IMR-90 (cell line): ENCODE results near the gene NR6A1. TPM values are rescaled to one million over a fixed set of nuclear protein-coding genes. Genes with fewer than 3 reads are reported as not detected.

ENCODE experiments used
- ATAC-seq: fragments of 200-7000 bp; cut with Tn5 transposase; 2 replicates; pipeline ENCODE4 v1.9.1; 2020; ENCODE audit warnings: low read depth, mild to moderate bottlenecking, moderate library complexity
- BruUV-seq: library from RNA; stranded (reverse); fragments of 400-500 nt; replicated peaks from 2 replicates; lab custom pipeline; 2021; lab: Mats Ljungman, UMichigan
- CTCF ChIA-PET: fragments of 300-600 bp; formaldehyde crosslinking; extraction: SDS; loops from one replicate; lab custom pipeline; 2021; ENCODE audit warnings: antibody characterized with exemption; lab: Yijun Ruan, JAX
- POLR2A ChIA-PET: fragments of 300-600 bp; sonication (Branson Sonifier 250); formaldehyde crosslinking; loops from one replicate; lab custom pipeline; 2022; ENCODE audit warnings: antibody characterized with exemption; ENCODE audit not compliant: unreplicated experiment; lab: Charles Lee
- DNase-seq: peaks from one replicate; pipeline ENCODE4 v3.0.0; 2013
- H2AFZ ChIP-seq: replicated peaks from 2 replicates; pipeline ENCODE3; 2013; ENCODE audit warnings: low read length, mild to moderate bottlenecking; ENCODE audit not compliant: poor library complexity
- H2AK5ac ChIP-seq: 2 replicates; pipeline ENCODE4 v1.6.1; 2013; ENCODE audit warnings: low read depth, low read length, inconsistent platforms
- H2AK9ac ChIP-seq: replicated peaks from 2 replicates; pipeline ENCODE3; 2013; ENCODE audit warnings: mild to moderate bottlenecking, low read depth, low read length, moderate library complexity; ENCODE audit not compliant: poor library complexity
- H2BK120ac ChIP-seq: 2 replicates; pipeline ENCODE4 v1.6.1; 2013; ENCODE audit warnings: low read depth, low read length, inconsistent platforms
- H2BK15ac ChIP-seq: 3 replicates; pipeline ENCODE4 v1.6.1; 2013; ENCODE audit warnings: low read depth, low read length, inconsistent platforms
- H2BK20ac ChIP-seq: 2 replicates; pipeline ENCODE4 v1.6.1; 2013; ENCODE audit warnings: low read depth, mild to moderate bottlenecking, inconsistent platforms, low read length, moderate library complexity
- H2BK5ac ChIP-seq: 2 replicates; pipeline ENCODE4 v1.6.1; 2013; ENCODE audit warnings: mild to moderate bottlenecking, low read depth, low read length, inconsistent platforms; ENCODE audit not compliant: poor library complexity, severe bottlenecking
- H3K14ac ChIP-seq: replicated peaks from 2 replicates; pipeline ENCODE4 v1.6.1; 2013; ENCODE audit warnings: low read depth, low read length, inconsistent platforms
- H3K18ac ChIP-seq: 2 replicates; pipeline ENCODE4 v1.6.1; 2013; ENCODE audit warnings: low read depth, low read length, control low read depth
- H3K23ac ChIP-seq: 2 replicates; pipeline ENCODE4 v1.6.1; 2013; ENCODE audit warnings: low read depth, low read length, inconsistent platforms
- H3K27ac ChIP-seq: 2 replicates; pipeline ENCODE4 v1.5.1; 2013; ENCODE audit warnings: mild to moderate bottlenecking, control low read depth, low read length; ENCODE audit not compliant: insufficient read depth
- H3K27me3 ChIP-seq: 2 replicates; pipeline ENCODE4 v1.6.1; 2013; ENCODE audit warnings: low read length; ENCODE audit not compliant: control insufficient read depth, insufficient read depth
- H3K36me3 ChIP-seq: 2 replicates; pipeline ENCODE4 v1.6.1; 2013; ENCODE audit warnings: low read length, mixed read lengths; ENCODE audit not compliant: control insufficient read depth, insufficient read depth
- H3K4ac ChIP-seq: 2 replicates; pipeline ENCODE4 v1.6.1; 2013; ENCODE audit warnings: low read depth, low read length, inconsistent platforms
- H3K4me1 ChIP-seq: 2 replicates; pipeline ENCODE4 v1.6.1; 2013; ENCODE audit warnings: low read length, mixed read lengths; ENCODE audit not compliant: control insufficient read depth, insufficient read depth
- H3K4me2 ChIP-seq: 2 replicates; pipeline ENCODE4 v1.6.1; 2013; ENCODE audit warnings: low read depth, mild to moderate bottlenecking, control low read depth, low read length, moderate library complexity
- H3K4me3 ChIP-seq: 2 replicates; pipeline ENCODE4 v1.5.1; 2013; ENCODE audit warnings: low read depth, mild to moderate bottlenecking, control low read depth, low read length, moderate library complexity; ENCODE audit not compliant: insufficient read depth
- H3K56ac ChIP-seq: 2 replicates; pipeline ENCODE4 v1.6.1; 2013; ENCODE audit warnings: low read length, inconsistent platforms; ENCODE audit not compliant: insufficient read depth; ENCODE audit errors: extremely low read depth
- H3K79me1 ChIP-seq, 2 experiments: 2 replicates each; pipeline ENCODE4 v1.6.1; 2013; ENCODE audit warnings: low read length in 2 of 2, inconsistent platforms in 1 of 2, low read depth in 1 of 2
- H3K9ac ChIP-seq: 2 replicates; pipeline ENCODE4 v1.6.1; 2013; ENCODE audit warnings: low read depth, low read length, control low read depth
- H3K9me1 ChIP-seq: 2 replicates; pipeline ENCODE4 v1.6.1; 2013; ENCODE audit warnings: low read length, inconsistent platforms; ENCODE audit not compliant: insufficient read depth
- H3K9me3 ChIP-seq: 2 replicates; pipeline ENCODE4 v1.6.1; 2013; ENCODE audit warnings: low read length; ENCODE audit not compliant: control insufficient read depth, insufficient read depth
- H4K20me1 ChIP-seq: 2 replicates; pipeline ENCODE4 v1.6.1; 2013; ENCODE audit warnings: low read length, inconsistent platforms; ENCODE audit not compliant: insufficient read depth
- H4K5ac ChIP-seq: 2 replicates; pipeline ENCODE4 v1.6.1; 2013; ENCODE audit warnings: mild to moderate bottlenecking, low read depth, low read length, control low read depth
- H4K8ac ChIP-seq, 2 experiments: 2 replicates each; pipeline ENCODE4 v1.6.1; 2013; ENCODE audit warnings: low read depth in 2 of 2, low read length in 2 of 2, control low read depth in 1 of 2, inconsistent platforms in 1 of 2
- H4K91ac ChIP-seq: 2 replicates; pipeline ENCODE4 v1.6.1; 2013; ENCODE audit warnings: low read depth, low read length, inconsistent platforms; ENCODE audit not compliant: insufficient read depth
- CEBPB ChIP-seq: IDR thresholded peaks from 2 replicates; pipeline ENCODE4 v1.6.1; 2012; ENCODE audit warnings: low read depth, low read length, improper control_type of control experiment
- CHD1 ChIP-seq: IDR thresholded peaks from 2 replicates; pipeline ENCODE4 v1.6.1; 2012; ENCODE audit warnings: low read depth, low read length, improper control_type of control experiment
- MAZ ChIP-seq: IDR thresholded peaks from 2 replicates; pipeline ENCODE4 v1.6.1; 2012; ENCODE audit warnings: low read depth, mild to moderate bottlenecking, low read length, improper control_type of control experiment, moderate library complexity, borderline replicate concordance
- MXI1 ChIP-seq: IDR thresholded peaks from 2 replicates; pipeline ENCODE4 v1.6.1; 2012; ENCODE audit warnings: low read depth, mild to moderate bottlenecking, low read length, moderate library complexity, borderline replicate concordance
- NFE2L2 ChIP-seq: fragments of 150-350 bp; IDR thresholded peaks from 2 replicates; pipeline ENCODE4 v1.6.1; 2016; ENCODE audit warnings: low read depth, mild to moderate bottlenecking, low read length
- RAD21 ChIP-seq: IDR thresholded peaks from 2 replicates; pipeline ENCODE4 v1.6.1; 2012; ENCODE audit warnings: low read length, improper control_type of control experiment
- WGBS, 2 experiments: methylation state at CpG; one replicate each; pipeline versions ENCODE4 v1.1.5 to v1.1.7; 2013; ENCODE audit warnings: missing lambda C conversion rate in 2 of 2; ENCODE audit not compliant: insufficient read length in 1 of 2; ENCODE audit errors: extremely low coverage in 2 of 2; 5-methylcytosine and 5-hydroxymethylcytosine counted together
- dilution Hi-C: fragments of 300-500 bp; cut with HindIII; formaldehyde crosslinking; loops from one replicate; pipeline ENCODE4 v1.14.3; 2018; ENCODE audit warnings: low sequenced_read_pairs; ENCODE audit not compliant: unreplicated experiment
- in situ Hi-C: fragments of 300-500 bp; cut with MboI; formaldehyde crosslinking; loops from 3 replicates; pipeline ENCODE4 v1.14.3; 2019; ENCODE audit warnings: low sequenced_read_pairs, inconsistent platforms, mixed read lengths
- intact Hi-C: fragments of 100-400 bp; cut with micrococcal nuclease; formaldehyde crosslinking; loops from 2 replicates; pipeline ENCODE4 v1.10.0; 2022
- polyA plus RNA-seq, 3 experiments: library from polyadenylated mRNA; depleted of rRNA; stranded (reverse); fragments of >200 nt; gene quantifications; 2 replicates each; pipeline ENCODE4 v1.2.3, GENCODE V29; 2012; ENCODE audit warnings: low replicate concordance in 1 of 3
- total RNA-seq: library from RNA; depleted of rRNA; stranded (reverse); fragments of >200 nt; gene quantifications from 2 replicates; pipeline ENCODE4 v1.2.3, GENCODE V29; 2012
- TF ChIP-seq, protein P1 (sequence below): fragments of 150-350 bp; IDR thresholded peaks from 2 replicates; pipeline ENCODE4 v1.6.1; 2016; ENCODE audit warnings: low read depth, mild to moderate bottlenecking, low read length, moderate library complexity, borderline replicate concordance
- TF ChIP-seq, protein P2 (sequence below): conservative IDR thresholded peaks from 2 replicates; pipeline ENCODE4 v1.5.1; 2012; ENCODE audit warnings: mild to moderate bottlenecking, low read depth, low read length, improper control_type of control experiment
- TF ChIP-seq, protein P3 (sequence below): fragments of 150-350 bp; IDR thresholded peaks from 2 replicates; pipeline ENCODE4 v1.6.1; 2017; ENCODE audit warnings: mild to moderate bottlenecking, antibody characterized with exemption, low read length, low read depth

Gene NR6A1
- total and polyA plus RNA-seq, 2 of the 4 experiments (the other 2 are of a cell fraction): 0.14 to 0.36 TPM

DNA sequence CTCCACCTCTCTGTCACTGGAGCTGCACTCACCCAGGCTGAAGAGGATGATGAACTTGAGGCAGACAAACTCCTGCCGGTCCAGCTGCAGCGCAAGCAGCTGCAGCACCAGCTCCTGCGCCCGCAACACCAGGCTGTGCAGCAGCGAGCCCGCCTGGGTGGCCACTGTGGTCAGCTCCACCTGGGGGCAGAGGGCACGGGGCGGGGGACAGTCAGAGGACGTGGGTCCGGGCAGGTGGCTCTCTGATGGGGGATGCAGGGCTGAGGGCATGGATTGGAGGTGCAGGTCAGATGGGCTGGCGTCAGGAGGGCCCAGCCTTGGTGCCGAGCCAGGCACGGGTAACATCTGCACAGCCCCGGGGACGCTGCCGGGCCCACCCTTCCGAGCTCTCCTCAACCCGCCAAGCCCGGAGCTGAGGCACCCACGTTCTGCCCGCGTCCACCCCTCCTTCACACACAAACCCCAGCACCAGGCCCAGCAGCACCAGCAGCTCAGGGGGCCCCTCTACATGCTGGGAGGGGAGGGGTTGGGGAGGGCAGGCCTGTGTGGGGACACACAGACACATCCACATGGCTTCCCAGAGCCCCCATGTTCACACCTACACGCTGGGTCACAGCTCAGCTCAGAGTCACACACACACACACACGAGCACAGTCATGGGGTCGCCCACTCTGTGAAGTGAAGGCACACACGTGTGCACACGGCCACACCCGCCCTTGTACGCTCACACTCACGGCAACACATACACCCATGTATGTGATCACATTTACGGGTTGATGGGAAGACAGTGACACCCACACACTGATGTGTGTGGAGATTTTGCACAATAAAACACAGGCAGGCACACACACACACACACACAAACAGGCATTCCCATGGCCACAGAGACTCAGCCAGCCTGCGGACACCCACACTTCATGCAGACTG lies 279.8 kb downstream of the NR6A1 start:
- Histone ChIP-seq H3K4me2 (no peak overlapping the region), H3K18ac (no peak overlapping the region), H4K5ac (no peak overlapping the region), H3K4ac (no peak overlapping the region), H2BK20ac (no peak overlapping the region), H3K14ac (no peak overlapping the region), H4K20me1 (no peaks in the 10 kb centered on the region), H3K79me1 (no peaks in the 10 kb centered on the region), H3K9me3 (no peaks in the 10 kb centered on the region), H3K4me1 (no peaks in the 10 kb centered on the region), H4K8ac (no peak overlapping the region), H3K9me1 (no peaks in the 10 kb centered on the region), H3K27me3 (peaks cover 79% of the 10 kb centered on the region), H2AFZ (peak overlapping the region; percentile 33), H2BK15ac (no peak overlapping the region), H3K56ac (no peak overlapping the region), H3K4me3 (no peak overlapping the region), H2AK9ac (no peak overlapping the region), H2BK120ac (no peak overlapping the region), H3K36me3 (no peaks in the 10 kb centered on the region), H3K27ac (no peak overlapping the region), H3K9ac (no peak overlapping the region), H3K23ac (no peak overlapping the region), H2BK5ac (no peak overlapping the region), H4K91ac (no peak overlapping the region), H2AK5ac (no peak overlapping the region)
- intact Hi-C loops (no loop called here), dilution Hi-C loops (no loop called here), in situ Hi-C loops (no loop called here)
- ChIA-PET POLR2A (no interaction called here), CTCF (no interaction called here)
- BruUV-seq: no TSS peak
- TF ChIP-seq MXI1 (no peak), RAD21 (no peak), MAZ (no peak), CHD1 (no peak), NFE2L2 (no peak), CEBPB (no peak)
- TF ChIP-seq, protein P1, sequence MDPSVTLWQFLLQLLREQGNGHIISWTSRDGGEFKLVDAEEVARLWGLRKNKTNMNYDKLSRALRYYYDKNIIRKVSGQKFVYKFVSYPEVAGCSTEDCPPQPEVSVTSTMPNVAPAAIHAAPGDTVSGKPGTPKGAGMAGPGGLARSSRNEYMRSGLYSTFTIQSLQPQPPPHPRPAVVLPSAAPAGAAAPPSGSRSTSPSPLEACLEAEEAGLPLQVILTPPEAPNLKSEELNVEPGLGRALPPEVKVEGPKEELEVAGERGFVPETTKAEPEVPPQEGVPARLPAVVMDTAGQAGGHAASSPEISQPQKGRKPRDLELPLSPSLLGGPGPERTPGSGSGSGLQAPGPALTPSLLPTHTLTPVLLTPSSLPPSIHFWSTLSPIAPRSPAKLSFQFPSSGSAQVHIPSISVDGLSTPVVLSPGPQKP: no peak
- TF ChIP-seq, protein P2, sequence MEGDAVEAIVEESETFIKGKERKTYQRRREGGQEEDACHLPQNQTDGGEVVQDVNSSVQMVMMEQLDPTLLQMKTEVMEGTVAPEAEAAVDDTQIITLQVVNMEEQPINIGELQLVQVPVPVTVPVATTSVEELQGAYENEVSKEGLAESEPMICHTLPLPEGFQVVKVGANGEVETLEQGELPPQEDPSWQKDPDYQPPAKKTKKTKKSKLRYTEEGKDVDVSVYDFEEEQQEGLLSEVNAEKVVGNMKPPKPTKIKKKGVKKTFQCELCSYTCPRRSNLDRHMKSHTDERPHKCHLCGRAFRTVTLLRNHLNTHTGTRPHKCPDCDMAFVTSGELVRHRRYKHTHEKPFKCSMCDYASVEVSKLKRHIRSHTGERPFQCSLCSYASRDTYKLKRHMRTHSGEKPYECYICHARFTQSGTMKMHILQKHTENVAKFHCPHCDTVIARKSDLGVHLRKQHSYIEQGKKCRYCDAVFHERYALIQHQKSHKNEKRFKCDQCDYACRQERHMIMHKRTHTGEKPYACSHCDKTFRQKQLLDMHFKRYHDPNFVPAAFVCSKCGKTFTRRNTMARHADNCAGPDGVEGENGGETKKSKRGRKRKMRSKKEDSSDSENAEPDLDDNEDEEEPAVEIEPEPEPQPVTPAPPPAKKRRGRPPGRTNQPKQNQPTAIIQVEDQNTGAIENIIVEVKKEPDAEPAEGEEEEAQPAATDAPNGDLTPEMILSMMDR: no peak
- TF ChIP-seq, protein P3, sequence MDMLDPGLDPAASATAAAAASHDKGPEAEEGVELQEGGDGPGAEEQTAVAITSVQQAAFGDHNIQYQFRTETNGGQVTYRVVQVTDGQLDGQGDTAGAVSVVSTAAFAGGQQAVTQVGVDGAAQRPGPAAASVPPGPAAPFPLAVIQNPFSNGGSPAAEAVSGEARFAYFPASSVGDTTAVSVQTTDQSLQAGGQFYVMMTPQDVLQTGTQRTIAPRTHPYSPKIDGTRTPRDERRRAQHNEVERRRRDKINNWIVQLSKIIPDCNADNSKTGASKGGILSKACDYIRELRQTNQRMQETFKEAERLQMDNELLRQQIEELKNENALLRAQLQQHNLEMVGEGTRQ: no peak
- DNase-seq: no peak
- no peak for ATAC-seq
- 100% methylated on average over 3 of the region's 32 CpGs; no CpG with 5 or more reads in 1 of the 2 experiments for WGBS, 2 experiments
